HepG2 (cell line): ENCODE data around the gene SLC41A1. TPM values are rescaled to one million over a fixed set of nuclear protein-coding genes. Genes with fewer than 3 reads are reported as not detected.

Experiments
- ETS1 ChIP-seq: sonication (generic); formaldehyde crosslinking; IDR thresholded peaks from 2 replicates; pipeline ENCODE4 v1.4.0; 2020; ENCODE audit warnings: missing genetic modification reagents
- KLF16 ChIP-seq, 2 experiments: sonication (generic) in 1 of 2; formaldehyde crosslinking in 1 of 2; IDR thresholded peaks; 2 replicates each; pipeline versions ENCODE4 v1.6.1 to v1.8.0; 2016 to 2023; ENCODE audit warnings: missing genetic modification reagents in 2 of 2, missing compliant biosample characterization in 1 of 2
- MIER3 ChIP-seq: IDR thresholded peaks from 2 replicates; pipeline ENCODE4 v1.6.1; 2016; ENCODE audit warnings: missing compliant biosample characterization, borderline replicate concordance
- NFKBIZ ChIP-seq: IDR thresholded peaks from 2 replicates; pipeline ENCODE4 v1.6.1; 2018; ENCODE audit warnings: missing genetic modification reagents, missing compliant biosample characterization
- POLR2G ChIP-seq: fragments of 200-400 bp; formaldehyde crosslinking; IDR thresholded peaks from 2 replicates; pipeline ENCODE4 v1.6.1; 2018; ENCODE audit warnings: mild to moderate bottlenecking, low read depth, low read length, moderate library complexity
- RNF2 ChIP-seq: fragments of 450-650 bp; conservative IDR thresholded peaks from 2 replicates; pipeline ENCODE4 v1.6.1; 2016; ENCODE audit warnings: low read depth
- USF2 ChIP-seq, 2 experiments: sonication (generic) in 1 of 2; formaldehyde crosslinking in 1 of 2; IDR thresholded peaks; 2 replicates each; pipeline versions ENCODE4 v1.5.1 to v1.6.1; 2011 to 2020; ENCODE audit warnings: borderline replicate concordance in 1 of 2, low read depth in 1 of 2, low read length in 1 of 2, mild to moderate bottlenecking in 1 of 2, missing genetic modification reagents in 1 of 2, moderate library complexity in 1 of 2
- ZBTB2 ChIP-seq: sonication (generic); formaldehyde crosslinking; IDR thresholded peaks from 2 replicates; pipeline ENCODE4 v1.8.0; 2022; ENCODE audit warnings: low read depth, missing genetic modification reagents
- ZBTB7B ChIP-seq: sonication (generic); formaldehyde crosslinking; IDR thresholded peaks from 2 replicates; pipeline ENCODE4 v1.4.0; 2020; ENCODE audit warnings: missing genetic modification reagents
- ZNF331 ChIP-seq: sonication (generic); formaldehyde crosslinking; IDR thresholded peaks from 2 replicates; pipeline ENCODE4 v1.4.0; 2020; ENCODE audit warnings: missing genetic modification reagents
- ZNF547 ChIP-seq: sonication (generic); formaldehyde crosslinking; IDR thresholded peaks from 2 replicates; pipeline ENCODE4 v1.5.1; 2020; ENCODE audit warnings: mild to moderate bottlenecking, missing genetic modification reagents
- ZNF713 ChIP-seq: sonication (generic); formaldehyde crosslinking; IDR thresholded peaks from 2 replicates; pipeline ENCODE4 v1.4.0; 2020; ENCODE audit warnings: mild to moderate bottlenecking, missing genetic modification reagents
- ZNF781 ChIP-seq: sonication (generic); formaldehyde crosslinking; IDR thresholded peaks from 2 replicates; pipeline ENCODE4 v1.5.1; 2020; ENCODE audit warnings: borderline replicate concordance, mild to moderate bottlenecking, missing genetic modification reagents; ENCODE audit errors: not compliant biosample characterization
- ZSCAN12 ChIP-seq: sonication (generic); formaldehyde crosslinking; IDR thresholded peaks from 2 replicates; pipeline ENCODE4 v1.9.0; 2021; ENCODE audit warnings: mild to moderate bottlenecking, missing genetic modification reagents
- polyA plus RNA-seq, 8 experiments: library from polyadenylated mRNA; depleted of rRNA in 3 of 8; stranded (reverse) in 7 of 8; unstranded in 1 of 8; fragments of >200 nt; fragmentation: Illumina TruSeq in 4 of 8; extraction: Trizol in 4 of 8; gene quantifications; 2 replicates each; pipeline versions ENCODE4 v1.2.1 to v1.2.3, GENCODE V29; 2011 to 2016; ENCODE audit warnings: low read depth in 4 of 8, missing spikeins in 1 of 8, mixed read lengths in 1 of 8; ENCODE audit not compliant: insufficient read depth in 1 of 8
- total RNA-seq, 5 experiments: library from RNA; depleted of rRNA; stranded (reverse); fragments of >200 nt; fragmentation: Illumina TruSeq; extraction: Trizol; gene quantifications; 2 replicates each; pipeline ENCODE4 v1.2.3, GENCODE V29; 2016; ENCODE audit warnings: low read depth in 1 of 5

Gene SLC41A1
- total and polyA plus RNA-seq, 2 of the 13 experiments (the other 11 are each of a cell fraction or from before 2014, with no cell fraction given) = 2.2 to 4.6 TPM

- TF ChIP-seq ZSCAN12 (CRISPR knock-in tag) (0 out of 2 replicates have a peak, but pooled peaks have one; percentile 42), NFKBIZ (CRISPR knock-in tag) (no peak), RNF2 (0 out of 2 replicates have a peak, but pooled peaks have one; percentile 24), ZBTB7B (peak; percentile 96), ZBTB2 (CRISPR knock-in tag) (peak; percentile 13; the same call in 1 of the 2 replicates), ZNF331 (CRISPR knock-in tag) (peak; percentile 42; the same call in 1 of the 2 replicates), MIER3 (peak; percentile 70; the same call in 1 of the 2 replicates), KLF16 (CRISPR knock-in tag; IDR thresholded peaks at IDR 0.05) (peak in 1 of 2 experiments; percentile 62; a peak in 1 of 4 replicates), ETS1 (no peak), POLR2G (peak; percentile 64; the same call in 1 of the 2 replicates), ZNF781 (CRISPR knock-in tag) (peak; percentile 62), ZNF713 (CRISPR knock-in tag) (no peak), ZNF547 (CRISPR knock-in tag) (no peak), USF2 (IDR thresholded peaks at IDR 0.05; ENCODE audit: low read depth, low read length) (no peak), USF2 (CRISPR knock-in tag; IDR thresholded peaks at IDR 0.05; ENCODE audit: borderline replicate concordance) (no peak)
Observed at GRCh38 chr1:205750138-205751035, 62.6 kb downstream of the SLC41A1 start, which contains the start of gene NUCKS1 (continued).
